OCI-LY1 (cell line): ENCODE measurements around the gene ME3.

Experiments
- EZH2 ChIP-seq: fragments of 200-600 bp; sonication (generic), shearing (Covaris generic); IDR thresholded peaks from 2 replicates; pipeline ENCODE4 v1.8.0; 2017; ENCODE audit warnings: borderline replicate concordance, mixed run types, mild to moderate bottlenecking, antibody characterized with exemption, low read length, moderate library complexity, mixed read lengths
- TF ChIP-seq, protein P1 (sequence below): fragments of 200-600 bp; sonication (generic), shearing (Covaris generic); IDR thresholded peaks from 2 replicates; pipeline ENCODE4 v1.5.1; 2017; ENCODE audit warnings: mild to moderate bottlenecking, antibody characterized with exemption, low read length, moderate library complexity, mixed read lengths

DNA sequence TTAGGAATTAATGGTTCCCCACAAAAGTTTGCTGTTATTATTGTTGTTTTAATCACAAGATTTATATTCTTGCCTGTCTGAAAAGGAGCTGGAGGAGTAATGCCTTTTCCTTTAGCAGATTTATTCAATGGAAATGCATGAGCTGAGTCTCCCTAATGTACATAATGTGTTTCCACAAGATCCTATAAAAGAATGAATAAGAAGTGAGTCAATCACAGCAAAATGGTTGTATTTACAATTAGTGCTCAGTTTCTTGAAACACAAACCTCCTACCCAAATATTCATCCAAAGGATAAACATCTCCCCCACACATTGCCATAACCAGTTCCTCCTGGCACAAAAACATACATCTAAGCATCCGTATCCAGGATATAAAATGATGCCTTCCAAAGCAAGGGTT lies 33.3 kb downstream of the ME3 start:
- TF ChIP-seq, protein P1, sequence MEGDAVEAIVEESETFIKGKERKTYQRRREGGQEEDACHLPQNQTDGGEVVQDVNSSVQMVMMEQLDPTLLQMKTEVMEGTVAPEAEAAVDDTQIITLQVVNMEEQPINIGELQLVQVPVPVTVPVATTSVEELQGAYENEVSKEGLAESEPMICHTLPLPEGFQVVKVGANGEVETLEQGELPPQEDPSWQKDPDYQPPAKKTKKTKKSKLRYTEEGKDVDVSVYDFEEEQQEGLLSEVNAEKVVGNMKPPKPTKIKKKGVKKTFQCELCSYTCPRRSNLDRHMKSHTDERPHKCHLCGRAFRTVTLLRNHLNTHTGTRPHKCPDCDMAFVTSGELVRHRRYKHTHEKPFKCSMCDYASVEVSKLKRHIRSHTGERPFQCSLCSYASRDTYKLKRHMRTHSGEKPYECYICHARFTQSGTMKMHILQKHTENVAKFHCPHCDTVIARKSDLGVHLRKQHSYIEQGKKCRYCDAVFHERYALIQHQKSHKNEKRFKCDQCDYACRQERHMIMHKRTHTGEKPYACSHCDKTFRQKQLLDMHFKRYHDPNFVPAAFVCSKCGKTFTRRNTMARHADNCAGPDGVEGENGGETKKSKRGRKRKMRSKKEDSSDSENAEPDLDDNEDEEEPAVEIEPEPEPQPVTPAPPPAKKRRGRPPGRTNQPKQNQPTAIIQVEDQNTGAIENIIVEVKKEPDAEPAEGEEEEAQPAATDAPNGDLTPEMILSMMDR = no peak
- no peak for TF ChIP-seq EZH2
